CD14-positive monocyte (primary cell): ENCODE data around the gene A2M. TPM values are rescaled to one million over a fixed set of nuclear protein-coding genes. Genes with fewer than 3 reads are reported as not detected.

Source experiments
- DNase-seq, 3 donors: peaks; one replicate each; pipeline ENCODE4 v3.0.0-alpha.2; 2011 to 2022
- H2AFZ ChIP-seq: 2 replicates; pipeline ENCODE4 v1.6.0; 2012; ENCODE audit warnings: mild to moderate bottlenecking, low read depth, low read length, inconsistent platforms; ENCODE audit not compliant: insufficient read depth, poor library complexity, severe bottlenecking
- H3K27ac ChIP-seq, 2 donors: 1 replicate in 1 of 2; 2 replicates in 1 of 2; pipeline ENCODE4 v1.5.1; 2012 to 2013; ENCODE audit warnings: low read length in 2 of 2, control low read depth in 1 of 2, inconsistent platforms in 1 of 2, low read depth in 1 of 2, mild to moderate bottlenecking in 1 of 2
- H3K27me3 ChIP-seq, 2 donors: one replicate each; pipeline versions ENCODE4 v1.6.0 to v1.6.1; 2011 to 2013; ENCODE audit warnings: low read length in 2 of 2; ENCODE audit not compliant: control insufficient read depth in 2 of 2, insufficient read depth in 2 of 2
- H3K36me3 ChIP-seq, 2 donors: replicated peaks in 1 of 2; 1 replicate in 1 of 2; 2 replicates in 1 of 2; pipeline versions ENCODE4 v1.5.1 to v1.6.1; 2012 to 2013; ENCODE audit warnings: low read length in 2 of 2, control low read depth in 1 of 2, inconsistent platforms in 1 of 2, mild to moderate bottlenecking in 1 of 2; ENCODE audit not compliant: insufficient read depth in 2 of 2, control insufficient read depth in 1 of 2
- H3K4me1 ChIP-seq, 2 donors: 1 replicate in 1 of 2; 2 replicates in 1 of 2; pipeline versions ENCODE4 v1.5.1 to v1.6.1; 2012 to 2013; ENCODE audit warnings: low read length in 2 of 2, control low read depth in 1 of 2, inconsistent platforms in 1 of 2, mild to moderate bottlenecking in 1 of 2, moderate library complexity in 1 of 2; ENCODE audit not compliant: insufficient read depth in 2 of 2, control insufficient read depth in 1 of 2
- H3K4me2 ChIP-seq: replicated peaks from 2 replicates; pipeline ENCODE3; 2012; ENCODE audit warnings: low read length, moderate library complexity, mild to moderate bottlenecking; ENCODE audit not compliant: poor library complexity, severe bottlenecking; ENCODE audit errors: extremely low read depth
- H3K4me3 ChIP-seq, 3 experiments: fragments of 200-600 bp in 1 of 3; sonication (generic) in 1 of 3; replicated peaks in 1 of 3; 1 replicate in 2 of 3; 2 replicates in 1 of 3; pipeline ENCODE4 v1.5.1; 2011 to 2013; ENCODE audit warnings: low read length in 3 of 3, mild to moderate bottlenecking in 3 of 3, control low read depth in 2 of 3, low read depth in 2 of 3, inconsistent platforms in 1 of 3, moderate library complexity in 1 of 3
- H3K79me2 ChIP-seq: 2 replicates; pipeline ENCODE4 v1.6.0; 2012; ENCODE audit warnings: mild to moderate bottlenecking, control low read depth, inconsistent platforms, low read length, moderate library complexity; ENCODE audit not compliant: insufficient read depth
- H3K9ac ChIP-seq: 2 replicates; pipeline ENCODE4 v1.6.0; 2017; ENCODE audit warnings: low read length, mild to moderate bottlenecking; ENCODE audit not compliant: insufficient read depth, poor library complexity, severe bottlenecking
- H3K9me3 ChIP-seq, 2 donors: replicated peaks in 1 of 2; 1 replicate in 1 of 2; 2 replicates in 1 of 2; pipeline versions ENCODE4 v1.5.1 to v1.6.1; 2012 to 2013; ENCODE audit warnings: low read length in 2 of 2, control low read depth in 1 of 2; ENCODE audit not compliant: control insufficient read depth in 1 of 2, insufficient read depth in 1 of 2
- H4K20me1 ChIP-seq: 2 replicates; pipeline ENCODE4 v1.6.0; 2012; ENCODE audit warnings: mild to moderate bottlenecking, low read length, control low read depth, moderate library complexity; ENCODE audit not compliant: insufficient read depth
- H3K27ac Mint-ChIP-seq, 7 donors: one replicate each; pipeline ENCODE4 v1.8.0; 2020; ENCODE audit warnings: mild to moderate bottlenecking in 7 of 7, mixed read lengths in 7 of 7, moderate library complexity in 6 of 7, inconsistent platforms in 2 of 7
- H3K27me3 Mint-ChIP-seq, 3 donors: one replicate each; pipeline ENCODE4 v1.8.0; 2021 to 2022; ENCODE audit warnings: low read depth in 3 of 3, mild to moderate bottlenecking in 3 of 3, mixed read lengths in 3 of 3, moderate library complexity in 3 of 3, inconsistent platforms in 1 of 3
- H3K36me3 Mint-ChIP-seq, 2 donors: one replicate each; pipeline ENCODE4 v1.8.0; 2020; ENCODE audit warnings: mixed read lengths in 2 of 2, inconsistent platforms in 1 of 2, mild to moderate bottlenecking in 1 of 2
- H3K4me1 Mint-ChIP-seq: one replicate; pipeline ENCODE4 v1.8.0; 2020; ENCODE audit warnings: mild to moderate bottlenecking, mixed read lengths
- H3K4me3 Mint-ChIP-seq, 2 donors: one replicate each; pipeline ENCODE4 v1.8.0; 2020; ENCODE audit warnings: mild to moderate bottlenecking in 2 of 2, mixed read lengths in 2 of 2, moderate library complexity in 1 of 2
- H3K9me3 Mint-ChIP-seq, 7 donors: one replicate each; pipeline ENCODE4 v1.8.0; 2020 to 2022; ENCODE audit warnings: mixed read lengths in 7 of 7, mild to moderate bottlenecking in 6 of 7, moderate library complexity in 6 of 7, inconsistent platforms in 2 of 7
- WGBS: methylation state at CpG from one replicate; pipeline ENCODE4 v1.1.5; 2013; ENCODE audit warnings: missing lambda C conversion rate; ENCODE audit not compliant: insufficient coverage; 5-methylcytosine and 5-hydroxymethylcytosine counted together
- intact Hi-C, 2 donors: fragments of 100-400 bp; cut with micrococcal nuclease; formaldehyde crosslinking; loops; one replicate each; pipeline versions ENCODE4 v1.15.0 to v1.15.1; 2023
- polyA plus RNA-seq, 3 donors: library from polyadenylated mRNA; depleted of rRNA in 1 of 3; unstranded in 2 of 3; stranded (reverse) in 1 of 3; fragments of 300-500 nt in 2 of 3; fragments of >200 nt in 1 of 3; fragmentation: Illumina TruSeq in 2 of 3; gene quantifications; 1 replicate in 2 of 3; 2 replicates in 1 of 3; pipeline ENCODE4 v1.2.3, GENCODE V29; 2012 to 2021
- TF ChIP-seq, protein P1 (sequence below): fragments of 200-600 bp; IDR thresholded peaks from one replicate; pipeline ENCODE4 v1.8.0; 2022; ENCODE audit warnings: antibody characterized with exemption, mild to moderate bottlenecking

The A2M gene
- polyA plus RNA-seq, 3 donors: 0.12 to 1.2 TPM; not detected in 1

DNA sequence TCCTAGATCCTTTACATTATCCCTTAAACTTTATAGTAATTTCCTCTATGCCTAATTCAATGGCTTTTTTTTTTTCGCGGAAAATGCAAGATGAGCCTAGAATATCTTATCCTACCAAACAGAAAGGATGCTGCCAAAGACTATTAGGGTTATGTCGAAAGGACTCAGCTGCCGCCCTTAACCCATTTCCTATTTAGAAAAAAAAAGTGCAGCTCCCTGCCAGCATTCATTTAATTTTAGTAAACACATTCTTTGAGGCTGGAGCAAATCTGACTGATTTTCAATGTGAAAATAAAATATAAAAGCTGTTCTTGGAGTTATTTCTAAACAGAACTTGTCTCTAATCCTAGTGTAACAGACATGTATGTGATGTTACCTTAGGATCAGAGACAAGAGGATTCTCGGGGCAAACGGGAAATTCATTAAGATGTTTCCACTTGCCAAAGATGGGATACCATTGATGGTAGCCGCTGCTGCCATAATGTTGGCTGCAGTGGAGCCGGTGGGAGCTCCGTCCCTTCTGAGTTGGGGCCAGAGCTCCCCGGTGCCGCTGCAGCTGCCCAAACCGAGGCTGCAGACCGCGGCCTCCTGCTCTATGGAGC, 8.2 kb upstream of the A2M start:
- H3K27ac ChIP-seq: no peak overlapping the region
- H3K4me2 ChIP-seq: no peak overlapping the region
- peaks cover 3 to 8% (median 5%) of the 10 kb centered on the region in 7 donors for H3K9me3 Mint-ChIP-seq
- peaks cover 2 to 6% of the 10 kb centered on the region in 2 donors for H3K4me1 ChIP-seq
- H4K20me1 ChIP-seq: no peaks in the 10 kb centered on the region
- no peak overlapping the region for H2AFZ ChIP-seq
- H3K27ac Mint-ChIP-seq: no peak overlapping the region
- no peaks in the 10 kb centered on the region for H3K27me3 ChIP-seq
- TF ChIP-seq, protein P1, sequence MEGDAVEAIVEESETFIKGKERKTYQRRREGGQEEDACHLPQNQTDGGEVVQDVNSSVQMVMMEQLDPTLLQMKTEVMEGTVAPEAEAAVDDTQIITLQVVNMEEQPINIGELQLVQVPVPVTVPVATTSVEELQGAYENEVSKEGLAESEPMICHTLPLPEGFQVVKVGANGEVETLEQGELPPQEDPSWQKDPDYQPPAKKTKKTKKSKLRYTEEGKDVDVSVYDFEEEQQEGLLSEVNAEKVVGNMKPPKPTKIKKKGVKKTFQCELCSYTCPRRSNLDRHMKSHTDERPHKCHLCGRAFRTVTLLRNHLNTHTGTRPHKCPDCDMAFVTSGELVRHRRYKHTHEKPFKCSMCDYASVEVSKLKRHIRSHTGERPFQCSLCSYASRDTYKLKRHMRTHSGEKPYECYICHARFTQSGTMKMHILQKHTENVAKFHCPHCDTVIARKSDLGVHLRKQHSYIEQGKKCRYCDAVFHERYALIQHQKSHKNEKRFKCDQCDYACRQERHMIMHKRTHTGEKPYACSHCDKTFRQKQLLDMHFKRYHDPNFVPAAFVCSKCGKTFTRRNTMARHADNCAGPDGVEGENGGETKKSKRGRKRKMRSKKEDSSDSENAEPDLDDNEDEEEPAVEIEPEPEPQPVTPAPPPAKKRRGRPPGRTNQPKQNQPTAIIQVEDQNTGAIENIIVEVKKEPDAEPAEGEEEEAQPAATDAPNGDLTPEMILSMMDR: no peak
- H3K9me3 ChIP-seq: peaks cover 0 to 8% of the 10 kb centered on the region in 2 donors
- H3K4me3 Mint-ChIP-seq: no peak overlapping the region
- peaks cover 10% of the 10 kb centered on the region for H3K4me1 Mint-ChIP-seq
- no peaks in the 10 kb centered on the region for H3K36me3 ChIP-seq
- WGBS: 94% methylated on average over 10 of the region's 14 CpGs
- H3K79me2 ChIP-seq: no peaks in the 10 kb centered on the region
- H3K27me3 Mint-ChIP-seq: no peaks in the 10 kb centered on the region
- no peak for DNase-seq
- peaks cover 0 to 2% of the 10 kb centered on the region in 2 donors for H3K36me3 Mint-ChIP-seq
- intact Hi-C loops: no loop called here
- no peak overlapping the region for H3K4me3 ChIP-seq
- H3K9ac ChIP-seq: no peak overlapping the region

DNA sequence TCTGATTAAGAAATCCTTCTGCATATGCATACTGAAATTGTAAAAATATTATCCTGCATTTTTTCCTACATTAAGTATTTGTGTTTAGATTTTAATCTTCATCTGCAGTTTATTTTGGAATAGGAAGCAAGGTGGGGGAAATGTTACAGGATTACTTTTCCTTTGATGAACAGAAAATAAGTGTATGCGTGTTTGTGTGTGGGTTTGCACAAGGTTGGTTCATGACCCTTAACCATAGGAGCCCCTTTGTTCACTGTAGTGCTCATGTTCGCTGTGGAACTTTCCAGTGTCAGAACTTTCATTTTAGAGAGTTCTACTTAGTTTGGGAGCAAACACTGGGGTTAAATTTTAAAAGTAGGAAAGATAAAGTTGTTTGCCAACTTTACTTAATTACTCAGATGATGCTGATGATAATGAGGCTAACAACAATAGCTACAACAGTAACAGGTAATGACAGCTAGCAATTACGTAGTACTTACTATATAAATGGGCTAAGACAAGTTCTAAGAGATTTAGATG, 6.4 kb upstream of the A2M start:
- H3K36me3 Mint-ChIP-seq: no peaks in the 10 kb centered on the region
- no peaks in the 10 kb centered on the region for H3K79me2 ChIP-seq
- no peak overlapping the region for H3K4me2 ChIP-seq
- H3K4me3 ChIP-seq: no peak overlapping the region
- H3K9me3 Mint-ChIP-seq: peaks cover 0 to 5% (median 0%) of the 10 kb centered on the region in 7 donors
- no peaks in the 10 kb centered on the region for H3K36me3 ChIP-seq
- H3K4me1 ChIP-seq: peaks cover 11 to 19% of the 10 kb centered on the region in 2 donors
- WGBS: 100% methylated on average over 1 of the region's 3 CpGs
- H3K27ac Mint-ChIP-seq: no peak overlapping the region
- no peaks in the 10 kb centered on the region for H4K20me1 ChIP-seq
- TF ChIP-seq, protein P1: no peak
- DNase-seq: no peak
- no peak overlapping the region for H2AFZ ChIP-seq
- H3K4me3 Mint-ChIP-seq: no peak overlapping the region
- H3K9me3 ChIP-seq: no peaks in the 10 kb centered on the region
- no peaks in the 10 kb centered on the region for H3K27me3 ChIP-seq
- H3K4me1 Mint-ChIP-seq: peaks cover 22% of the 10 kb centered on the region
- intact Hi-C loops: no loop called here
- H3K27me3 Mint-ChIP-seq: peaks cover 0 to 2% (median 0%) of the 10 kb centered on the region in 3 donors
- H3K27ac ChIP-seq: no peak overlapping the region
- H3K9ac ChIP-seq: no peak overlapping the region
